Measurements from ENCODE around the gene FAF2. TPM values are rescaled to one million over a fixed set of nuclear protein-coding genes. Genes with fewer than 3 reads are reported as not detected.
A peak's percentile ranks its signal among the peaks of the same experiment; 100 is the strongest.

FAF2 gene
- total RNA-seq, 2 experiments from 2014 or later = 29.9 to 38.7 TPM

GRCh38 chr5:176552332-176552869, 104.2 kb downstream of the FAF2 start:
- no peaks in the 10 kb centered on the region for H3K27me3 Mint-ChIP-seq
- no peaks in the 10 kb centered on the region for H3K36me3 Mint-ChIP-seq

DNA sequence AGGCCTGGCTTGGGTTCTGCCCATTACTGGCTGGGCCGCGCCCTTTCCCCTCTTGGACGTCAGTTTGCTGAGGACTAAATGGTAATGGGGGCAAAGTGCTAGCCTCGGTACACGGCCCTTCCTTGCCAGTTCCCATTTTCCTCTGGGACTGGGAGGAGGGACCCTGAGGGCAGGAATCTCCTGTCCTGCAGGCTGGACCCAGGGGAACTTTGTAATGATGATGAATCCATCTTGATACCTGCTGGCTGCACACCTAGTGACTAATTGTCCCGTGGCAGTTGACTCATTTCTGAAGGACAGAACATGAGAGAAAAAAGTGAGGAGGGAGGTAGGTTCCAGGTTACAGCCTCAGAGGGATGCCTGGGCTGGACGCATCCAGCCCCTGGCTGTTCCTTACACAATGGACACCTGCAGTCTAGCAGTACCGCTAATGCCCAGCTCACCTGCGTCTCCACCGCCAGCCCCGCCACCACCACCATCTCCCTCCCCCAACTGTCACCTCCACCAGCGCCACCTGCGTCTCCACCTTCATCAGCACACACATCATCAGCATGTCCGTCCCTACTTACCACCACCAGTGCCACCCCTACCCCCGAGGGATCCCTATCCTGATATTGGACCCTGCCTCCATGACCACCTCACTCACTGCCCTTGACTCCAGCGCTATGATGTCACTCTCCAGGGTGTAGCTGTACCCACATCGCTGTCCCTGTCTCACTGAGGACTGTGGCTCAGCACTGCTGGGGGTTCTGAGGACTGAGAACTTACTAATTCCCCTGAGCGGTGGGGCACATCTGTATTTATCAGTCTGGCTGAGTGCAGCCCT, 105.3 kb downstream of the FAF2 start:
- CTCF ChIA-PET = interaction anchor here (1.0 to 1.6 kb wide), 3 partner anchors 10 to 137 kb away, joined by 3 to 5 read pairs (median 3); partner anchors contain the start of gene CLTB
- no peaks in the 10 kb centered on the region for H3K9me3 Mint-ChIP-seq (ENCODE audit: low read depth)
- H3K27ac Mint-ChIP-seq = no peak overlapping the region
- DNase-seq (no peak), ATAC-seq (peak; percentile 30)
- H3K4me3 Mint-ChIP-seq = no peak overlapping the region
- H3K36me3 Mint-ChIP-seq = no peaks in the 10 kb centered on the region
- H3K4me1 Mint-ChIP-seq = peaks cover 41% of the 10 kb centered on the region
- H3K27me3 Mint-ChIP-seq = no peaks in the 10 kb centered on the region

More at GRCh38 chr5:176552332-176552869, 104.2 kb downstream of the FAF2 start:
- no peak for DNase-seq
- Mint-ChIP-seq H3K9me3 (ENCODE audit: low read depth) (no peaks in the 10 kb centered on the region), H3K4me3 (no peak overlapping the region), H3K4me1 (peaks cover 45% of the 10 kb centered on the region), H3K27ac (no peak overlapping the region)
- ATAC-seq = no peak
- CTCF ChIA-PET = no interaction called here

- DNase-seq (no peak), ATAC-seq (no peak)
- H3K4me1 Mint-ChIP-seq = peaks cover 50% of the 10 kb centered on the region
- H3K9me3 Mint-ChIP-seq (ENCODE audit: low read depth) = no peaks in the 10 kb centered on the region
- H3K4me3 Mint-ChIP-seq = no peak overlapping the region
- H3K27ac Mint-ChIP-seq = no peak overlapping the region
- H3K36me3 Mint-ChIP-seq = no peaks in the 10 kb centered on the region
- H3K27me3 Mint-ChIP-seq = peaks cover 4% of the 10 kb centered on the region
- CTCF ChIA-PET = interaction anchor here (0.7 to 2.6 kb wide), 4 partner anchors 8 to 169 kb away, joined by 4 to 11 read pairs (median 5); partner anchors contain the start of gene CDHR2
Observed at GRCh38 chr5:176557846-176558245, 109.7 kb downstream of the FAF2 start.

Other genes with a start within 250 kb of the FAF2 start
- 10 to 100 TPM; 24.6 to 36.9 TPM for gene SIMC1, start 210.0 kb upstream of the FAF2 start, total RNA-seq
- 10 to 100 TPM; 50.0 to 53.1 TPM for gene KIAA1191, start 86.6 kb upstream of the FAF2 start, total RNA-seq
- gene ARL10, start 82.9 kb upstream of the FAF2 start, total RNA-seq = 1 to 10 TPM; 6.3 to 9.0 TPM
- 10 to 100 TPM; 44.8 to 68.3 TPM for gene NOP16, start 59.8 kb upstream of the FAF2 start, total RNA-seq
- 10 to 100 TPM; 86.0 to 87.7 TPM for gene HIGD2A, start 59.6 kb upstream of the FAF2 start, total RNA-seq
- 10 to 100 TPM; 56.7 to 61.8 TPM for gene CLTB, start 31.8 kb upstream of the FAF2 start, total RNA-seq
- gene RNF44, start 89.0 kb downstream of the FAF2 start, total RNA-seq = 100 to 1,000 TPM in 1 of 2 experiments, 10 to 100 TPM in 1; 96.5 to 111 TPM
- 1 to 10 TPM in 1 of 2 experiments, under 1 TPM in 1; 0.56 to 1.6 TPM for gene CDHR2, start 101.0 kb downstream of the FAF2 start, total RNA-seq
- 1 to 10 TPM; 2.5 to 3.4 TPM for gene GPRIN1, start 161.8 kb downstream of the FAF2 start, total RNA-seq
- gene SNCB, start 182.1 kb downstream of the FAF2 start, total RNA-seq = not detected
- gene EIF4E1B, start 182.3 kb downstream of the FAF2 start, total RNA-seq = not detected
- 10 to 100 TPM; 31.5 to 39.2 TPM for gene TSPAN17, start 199.1 kb downstream of the FAF2 start, total RNA-seq

Measured in activated CD8-positive, alpha-beta memory T cell treated with anti-CD3 and anti-CD28 coated beads, Interleukin-2, amount 10 ng/mL, durations not matched to agents 7 days and 5 days (primary cell).